HG03432 (cell line): ENCODE results near the gene RNF144B.
"Not testable (repeated sequence)": the region's sequence is repeated elsewhere in the genome, so short reads cannot be mapped to it uniquely, and the experiment has no call there.

ENCODE experiments used
- ATAC-seq: cut with Tn5 transposase; IDR thresholded peaks from one replicate; pipeline ENCODE4 v1.9.1; 2021; ENCODE audit warnings: mild to moderate bottlenecking, moderate library complexity; ENCODE audit not compliant: unreplicated experiment

Gene RNF144B

GRCh38 chr6:18387061-18387721, at the start of gene RNF144B:
Gene RNF144B, plus strand, starts transcription at chr6:18387350. Its CDS starts 12,185 bp downstream, at chr6:18399535.
- ATAC-seq = peak; percentile 94

DNA sequence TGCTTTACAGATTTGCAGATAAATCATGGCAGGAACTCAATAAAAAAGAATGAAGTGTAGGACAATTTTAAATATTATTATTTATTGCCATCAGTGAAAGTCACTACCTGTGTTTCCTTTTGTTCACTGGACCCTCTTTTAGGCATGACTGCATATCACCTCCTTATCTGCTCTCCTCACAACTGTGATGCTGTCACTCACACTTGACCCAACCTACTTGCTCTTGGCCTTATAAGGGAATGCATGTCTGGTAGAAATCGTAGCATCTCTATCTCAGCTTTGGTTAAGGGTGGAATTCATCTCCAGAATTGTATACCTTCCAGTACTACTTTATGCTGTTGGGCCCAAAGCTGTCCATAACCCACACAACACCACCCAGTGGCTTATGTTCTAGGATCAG, 47.6 kb upstream of the RNF144B start:
- no peak for ATAC-seq

GRCh38 chr6:18340781-18341551, 46.2 kb upstream of the RNF144B start:
- ATAC-seq = no peak

DNA sequence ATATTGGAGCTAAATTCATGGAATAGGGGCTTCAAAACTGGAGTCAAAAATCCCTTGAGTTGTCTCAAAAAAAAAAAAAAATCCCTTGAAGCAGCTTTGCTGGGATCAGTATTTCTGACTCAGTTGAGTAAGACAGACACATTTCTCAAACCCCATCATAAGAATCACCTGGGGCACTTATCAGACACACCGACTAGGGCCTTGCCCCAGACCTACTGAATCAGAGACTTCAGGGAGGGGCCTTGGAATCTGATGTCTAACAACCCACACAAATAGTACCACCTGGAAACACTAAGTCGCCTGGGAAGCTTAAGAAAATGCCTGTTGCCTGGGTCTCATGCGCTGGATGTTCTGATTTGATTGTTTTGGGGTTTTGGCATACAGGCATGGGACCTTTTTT, 44.9 kb upstream of the RNF144B start:
- ATAC-seq = no peak

- ATAC-seq = no peak
Measured at GRCh38 chr6:18343741-18344140, 43.4 kb upstream of the RNF144B start.

DNA sequence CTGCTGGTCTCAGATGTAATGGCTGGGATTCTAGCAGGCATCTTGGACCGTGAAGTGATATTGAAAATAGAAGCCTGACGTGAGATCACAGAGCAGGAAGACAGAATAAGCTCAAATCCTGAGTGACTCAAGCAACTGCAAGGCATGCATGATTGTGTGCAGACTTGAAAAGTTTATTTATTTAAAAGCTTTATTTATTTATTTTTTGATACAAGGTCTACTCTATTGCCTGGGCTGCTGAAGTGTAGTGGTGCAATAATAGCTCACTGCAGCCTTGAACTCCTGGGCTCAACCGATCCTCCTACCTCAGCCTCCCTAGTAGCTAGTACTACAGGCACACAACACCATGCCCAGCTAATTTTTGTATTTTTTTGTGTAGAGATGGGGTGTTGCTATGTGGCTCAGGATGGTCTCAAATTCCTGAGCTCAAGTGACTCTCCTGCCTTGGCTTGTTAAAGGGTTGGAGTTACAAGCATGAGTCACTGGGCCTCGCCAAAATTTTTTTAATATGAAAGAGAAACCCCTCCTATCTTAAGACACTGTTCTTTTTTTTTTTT, 40.1 kb upstream of the RNF144B start:
- ATAC-seq = no peak

DNA sequence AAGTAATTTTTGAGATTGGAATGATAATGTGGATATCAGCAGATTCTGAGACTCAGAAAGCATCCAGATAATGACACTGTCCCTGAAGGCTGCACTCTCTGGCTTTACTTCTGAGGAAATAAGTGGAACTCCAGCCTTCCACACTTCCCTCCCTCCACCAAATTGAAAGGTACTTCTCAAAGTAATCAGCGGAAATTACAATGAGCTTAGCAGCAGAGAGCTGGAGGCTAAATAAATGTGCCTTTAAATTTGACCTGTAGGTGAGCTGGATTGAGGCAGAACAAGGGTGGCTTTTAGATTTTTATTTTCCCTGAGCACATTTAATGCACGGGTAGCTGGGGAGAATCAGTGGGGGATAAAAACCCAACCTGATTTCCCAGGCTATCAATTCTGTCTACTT, 39.3 kb upstream of the RNF144B start:
- ATAC-seq = no peak

DNA sequence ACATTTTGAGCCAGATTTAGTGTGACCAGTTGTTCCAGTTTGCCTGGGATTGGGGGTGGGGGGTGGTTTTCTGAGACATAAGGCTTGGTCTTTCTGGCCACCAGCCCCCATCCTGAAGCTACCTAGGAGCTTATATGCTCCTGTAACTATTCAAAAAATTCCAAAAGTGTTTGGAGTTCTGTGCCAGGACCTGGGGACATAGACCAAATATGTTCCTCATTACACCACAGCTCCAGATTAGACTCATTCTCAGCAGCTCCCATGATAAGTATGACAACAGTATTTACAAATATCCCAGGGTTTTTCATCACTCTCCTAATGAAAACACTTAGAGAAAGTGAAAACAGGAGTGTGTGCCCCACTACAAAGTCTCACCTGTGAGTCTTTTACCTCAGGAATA, 37.8 kb upstream of the RNF144B start:
- no peak for ATAC-seq

GRCh38 chr6:18350271-18350670, 36.9 kb upstream of the RNF144B start:
- ATAC-seq = no peak

- no peak for ATAC-seq
Measured at GRCh38 chr6:18350712-18351111, 36.4 kb upstream of the RNF144B start.

GRCh38 chr6:18352001-18352400, 35.1 kb upstream of the RNF144B start:
- no peak for ATAC-seq

DNA sequence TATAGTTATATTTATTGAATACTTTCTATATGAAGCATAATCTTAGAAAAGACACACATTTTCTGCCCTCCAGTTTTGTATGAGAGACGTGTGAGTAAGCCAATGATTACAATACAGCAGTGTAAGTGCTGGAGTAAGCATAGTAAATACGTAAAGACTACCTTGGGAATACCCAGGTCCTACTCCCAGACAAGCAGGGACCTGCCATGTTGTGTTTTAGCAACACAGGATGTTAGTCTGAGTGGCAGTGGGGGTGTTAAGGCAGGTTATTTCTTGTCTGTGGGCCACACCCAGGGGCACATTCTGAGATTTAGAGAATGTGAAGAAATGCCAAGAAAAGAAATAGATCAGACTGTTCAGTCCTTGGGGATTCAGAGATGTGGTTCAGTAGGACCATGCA, 34.3 kb upstream of the RNF144B start:
- no peak for ATAC-seq

DNA sequence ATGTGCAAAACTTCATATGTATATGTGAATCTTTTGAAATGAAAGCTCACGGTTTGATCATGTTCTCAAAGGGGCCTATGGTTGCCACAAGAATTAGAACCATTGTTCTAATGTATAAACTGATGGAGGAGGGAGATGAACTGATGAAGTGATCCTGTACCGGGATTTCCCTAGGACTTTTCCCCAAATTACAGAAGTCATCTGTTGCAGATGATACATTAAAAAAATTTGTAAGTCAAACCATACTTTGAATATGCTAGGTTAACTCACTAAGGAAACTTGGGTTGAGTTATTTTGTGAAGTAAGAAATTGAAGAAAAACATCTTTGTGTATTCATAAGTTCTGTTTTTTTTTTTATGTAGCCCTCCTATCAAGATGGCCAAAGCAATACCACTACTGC, 33.9 kb upstream of the RNF144B start:
- ATAC-seq = no peak

DNA sequence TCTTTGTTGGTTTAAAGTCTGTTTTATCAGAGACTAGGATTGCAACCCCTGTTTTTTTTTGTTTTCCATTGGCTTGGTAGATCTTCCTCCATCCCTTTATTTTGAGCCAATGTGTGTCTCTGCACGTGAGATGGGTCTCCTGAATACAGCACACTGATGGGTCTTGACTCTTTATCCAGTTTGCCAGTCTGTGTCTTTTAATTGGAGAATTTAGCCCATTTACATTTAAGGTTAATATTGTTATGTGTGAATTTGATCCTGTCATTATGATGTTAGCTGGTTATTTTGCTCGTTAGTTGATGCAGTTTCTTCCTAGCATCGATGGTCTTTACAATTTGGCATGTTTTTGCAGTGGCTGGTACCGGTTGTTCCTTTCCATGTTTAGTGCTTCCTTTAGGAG, 29.6 kb upstream of the RNF144B start:
- ATAC-seq = not testable (repeated sequence)

GRCh38 chr6:18359237-18359885, 27.8 kb upstream of the RNF144B start:
- peak; percentile 97 for ATAC-seq

- ATAC-seq = no peak
Measured at GRCh38 chr6:18360188-18360587, 27.0 kb upstream of the RNF144B start.

- ATAC-seq = no peak
Measured at GRCh38 chr6:18362058-18362561, 25.0 kb upstream of the RNF144B start.

- no peak for ATAC-seq
Measured at GRCh38 chr6:18363746-18364145, 23.4 kb upstream of the RNF144B start.

- ATAC-seq = not testable (repeated sequence)
Measured at GRCh38 chr6:18364561-18364960, 22.6 kb upstream of the RNF144B start.

- no peak for ATAC-seq
Measured at GRCh38 chr6:18367371-18367770, 19.8 kb upstream of the RNF144B start.

DNA sequence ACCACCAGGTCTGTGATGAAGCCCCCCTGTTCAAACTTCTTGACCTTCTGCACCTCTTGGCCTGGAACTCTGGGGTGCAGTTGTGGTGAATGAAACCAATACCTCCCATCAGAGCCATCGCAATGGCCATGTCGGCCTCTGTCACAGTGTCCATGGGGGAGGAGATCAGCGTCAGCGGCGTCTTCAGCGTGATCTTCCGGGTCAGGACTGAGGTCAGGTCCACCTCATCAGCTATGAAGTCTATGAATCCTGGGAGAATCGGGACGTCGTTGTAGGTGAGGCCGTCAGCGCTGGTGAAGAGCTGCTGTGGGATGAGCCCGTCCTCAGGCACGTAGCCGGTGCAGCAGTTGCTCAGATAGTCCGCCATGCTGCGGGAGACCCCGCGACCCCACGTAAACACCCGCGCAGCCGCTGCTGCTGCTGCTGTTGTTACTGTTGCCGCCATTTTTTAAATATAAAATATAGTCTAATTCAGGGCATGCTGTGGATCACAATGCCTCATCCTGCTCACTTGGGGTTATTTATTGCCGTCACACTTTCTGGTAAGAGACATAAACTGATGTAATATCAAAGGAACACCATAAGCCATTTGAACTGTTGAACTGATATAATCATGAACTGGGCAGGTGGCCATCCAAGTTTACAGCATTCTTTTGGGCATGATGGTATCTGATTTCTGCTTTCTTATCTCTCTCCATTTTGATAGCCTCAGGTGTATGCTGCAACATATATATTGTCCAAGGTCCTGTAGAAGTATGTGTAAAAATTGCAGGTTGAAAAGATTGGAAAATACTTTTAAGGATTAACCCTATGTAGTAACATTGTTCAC, 18.7 kb upstream of the RNF144B start:
- no peak for ATAC-seq
